Smooth muscle cell (in vitro differentiated cells): Measurements from ENCODE around the gene GTPBP3. TPM values are rescaled to one million over a fixed set of nuclear protein-coding genes. Genes with fewer than 3 reads are reported as not detected.

Source experiments
- DNase-seq: peaks from one replicate; lab custom pipeline; 2025; ENCODE audit not compliant: unreplicated experiment; lab: John Stamatoyannopoulos, UW
- H2AFZ ChIP-seq: fragments of 200-600 bp; sonication (generic); 2 replicates; pipeline ENCODE4 v1.6.0; 2016; ENCODE audit warnings: antibody characterized with exemption, low read depth, mild to moderate bottlenecking
- H3F3A ChIP-seq: fragments of 200-600 bp; sonication (generic); 2 replicates; pipeline ENCODE4 v1.6.0; 2017; ENCODE audit warnings: antibody characterized with exemption, low read depth
- H3K27ac ChIP-seq: fragments of 200-600 bp; sonication (generic); 2 replicates; pipeline ENCODE4 v1.5.1; 2016; ENCODE audit warnings: low read depth, mild to moderate bottlenecking
- H3K27me3 ChIP-seq: fragments of 200-600 bp; sonication (generic); 2 replicates; pipeline ENCODE4 v1.6.1; 2016; ENCODE audit warnings: low read depth, mild to moderate bottlenecking
- H3K36me3 ChIP-seq: fragments of 200-600 bp; sonication (generic); 2 replicates; pipeline ENCODE4 v1.5.1; 2016; ENCODE audit warnings: low read depth
- H3K4me1 ChIP-seq: fragments of 200-600 bp; sonication (generic); 2 replicates; pipeline ENCODE4 v1.5.1; 2016; ENCODE audit warnings: low read depth
- H3K4me2 ChIP-seq: fragments of 200-600 bp; sonication (generic); 2 replicates; pipeline ENCODE4 v1.6.0; 2016; ENCODE audit warnings: mild to moderate bottlenecking
- H3K4me3 ChIP-seq: fragments of 200-600 bp; sonication (generic); 2 replicates; pipeline ENCODE4 v1.5.1; 2016; ENCODE audit warnings: mild to moderate bottlenecking
- H3K79me2 ChIP-seq: fragments of 200-600 bp; sonication (generic); 2 replicates; pipeline ENCODE4 v1.6.0; 2016; ENCODE audit warnings: low read depth, mild to moderate bottlenecking
- H3K9ac ChIP-seq: fragments of 200-600 bp; sonication (generic); 2 replicates; pipeline ENCODE4 v1.6.0; 2016; ENCODE audit warnings: low read depth
- H3K9me3 ChIP-seq: fragments of 200-600 bp; sonication (generic); replicated peaks from 2 replicates; pipeline ENCODE4 v1.5.1; 2016; ENCODE audit warnings: low read depth
- H4K20me1 ChIP-seq: fragments of 200-600 bp; sonication (generic); 2 replicates; pipeline ENCODE4 v1.6.0; 2016; ENCODE audit warnings: low read depth
- WGBS: methylation state at CpG from one replicate; pipeline ENCODE4 v1.1.7; 2016; ENCODE audit warnings: low lambda C conversion rate; 5-methylcytosine and 5-hydroxymethylcytosine counted together
- polyA plus RNA-seq: library from polyadenylated mRNA; unstranded; fragments of >200 nt; fragmentation: Nextera tagmentation; extraction: Ambion mirVana; gene quantifications from 2 replicates; pipeline ENCODE4 v1.2.1, GENCODE V29; 2016
- total RNA-seq: library from RNA; depleted of rRNA; stranded (reverse); fragments of >200 nt; gene quantifications from 2 replicates; pipeline ENCODE4 v1.2.3, GENCODE V29; 2014
- TF ChIP-seq, protein P1 (sequence below): fragments of 200-600 bp; sonication (generic); IDR thresholded peaks from 2 replicates; pipeline ENCODE4 v1.5.1; 2017; ENCODE audit warnings: borderline replicate concordance, mild to moderate bottlenecking, antibody characterized with exemption; ENCODE audit not compliant: insufficient read depth, poor library complexity, severe bottlenecking

The GTPBP3 gene
- total and polyA plus RNA-seq, 2 experiments from 2014 or later = 16.5 to 19.6 TPM

DNA sequence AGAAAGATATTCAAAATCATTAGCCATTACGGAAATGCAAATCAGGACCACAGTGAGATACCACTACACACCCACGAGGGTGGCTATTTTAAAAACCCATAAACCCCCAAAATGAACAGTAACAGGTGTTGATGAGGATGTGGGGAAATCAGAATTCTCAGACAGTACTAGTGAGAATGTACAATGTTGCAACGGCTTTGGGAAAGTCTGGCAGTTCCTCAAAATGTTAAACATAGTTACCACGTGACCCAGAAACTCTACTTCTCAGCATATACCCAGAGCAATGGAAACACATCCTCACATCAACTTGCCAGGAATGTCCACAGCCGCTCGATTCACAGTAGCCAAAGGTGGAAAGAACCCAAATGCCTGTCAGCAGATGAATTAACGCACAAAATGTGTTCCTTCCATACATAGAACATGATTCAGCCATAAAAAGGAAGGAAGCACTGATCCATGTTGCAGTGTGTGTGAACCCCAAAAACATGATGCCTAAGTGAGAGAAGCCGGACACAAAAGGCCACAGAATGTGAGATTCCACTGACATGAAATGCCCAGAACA is 32.8 kb downstream of the GTPBP3 start:
- Histone ChIP-seq H3K27me3 (no peaks in the 10 kb centered on the region), H4K20me1 (no peaks in the 10 kb centered on the region), H3K4me1 (no peaks in the 10 kb centered on the region), H3K4me3 (no peak overlapping the region), H3F3A (no peaks in the 10 kb centered on the region), H3K36me3 (no peaks in the 10 kb centered on the region), H3K27ac (no peak overlapping the region), H3K79me2 (no peaks in the 10 kb centered on the region), H3K9ac (no peak overlapping the region), H3K4me2 (no peak overlapping the region), H2AFZ (no peak overlapping the region), H3K9me3 (no peaks in the 10 kb centered on the region)
- WGBS = 93% methylated on average over 8 of the region's 8 CpGs
- TF ChIP-seq, protein P1, sequence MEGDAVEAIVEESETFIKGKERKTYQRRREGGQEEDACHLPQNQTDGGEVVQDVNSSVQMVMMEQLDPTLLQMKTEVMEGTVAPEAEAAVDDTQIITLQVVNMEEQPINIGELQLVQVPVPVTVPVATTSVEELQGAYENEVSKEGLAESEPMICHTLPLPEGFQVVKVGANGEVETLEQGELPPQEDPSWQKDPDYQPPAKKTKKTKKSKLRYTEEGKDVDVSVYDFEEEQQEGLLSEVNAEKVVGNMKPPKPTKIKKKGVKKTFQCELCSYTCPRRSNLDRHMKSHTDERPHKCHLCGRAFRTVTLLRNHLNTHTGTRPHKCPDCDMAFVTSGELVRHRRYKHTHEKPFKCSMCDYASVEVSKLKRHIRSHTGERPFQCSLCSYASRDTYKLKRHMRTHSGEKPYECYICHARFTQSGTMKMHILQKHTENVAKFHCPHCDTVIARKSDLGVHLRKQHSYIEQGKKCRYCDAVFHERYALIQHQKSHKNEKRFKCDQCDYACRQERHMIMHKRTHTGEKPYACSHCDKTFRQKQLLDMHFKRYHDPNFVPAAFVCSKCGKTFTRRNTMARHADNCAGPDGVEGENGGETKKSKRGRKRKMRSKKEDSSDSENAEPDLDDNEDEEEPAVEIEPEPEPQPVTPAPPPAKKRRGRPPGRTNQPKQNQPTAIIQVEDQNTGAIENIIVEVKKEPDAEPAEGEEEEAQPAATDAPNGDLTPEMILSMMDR = no peak
- no peak for DNase-seq

DNA sequence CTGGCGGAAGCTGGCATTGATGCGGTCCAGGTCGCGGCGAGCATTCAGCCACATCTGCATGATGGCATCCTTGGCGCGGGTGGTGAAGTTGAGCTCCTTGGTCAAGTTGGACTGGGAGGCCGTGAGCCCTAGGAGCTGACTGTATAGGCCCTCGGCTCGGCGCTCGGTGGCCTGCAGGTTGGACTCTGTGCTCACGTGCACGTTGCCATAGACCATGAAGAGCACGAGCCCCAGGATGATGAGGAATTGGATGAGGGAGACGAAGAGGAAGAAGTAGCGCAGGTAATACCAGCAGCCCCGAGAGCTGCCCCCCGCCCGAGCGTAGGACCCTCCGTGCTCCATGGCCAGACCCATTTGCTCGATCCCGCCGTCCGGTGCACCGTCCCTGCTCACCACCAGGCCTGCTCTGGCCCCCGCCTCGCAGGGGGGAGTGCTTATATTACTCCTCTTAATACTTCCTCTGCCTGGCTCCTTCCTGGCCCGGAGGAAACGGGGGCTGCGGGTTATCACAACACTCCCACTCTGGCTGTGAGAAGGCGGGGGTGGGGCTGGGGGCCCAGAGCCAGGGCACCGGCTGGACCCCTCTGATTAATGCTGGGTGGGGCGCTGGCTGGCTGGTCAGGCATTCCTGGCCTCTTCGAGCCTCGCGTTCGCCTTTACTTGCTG is 39.7 kb downstream of the GTPBP3 start, which contains the start of gene PLVAP:
Gene PLVAP, minus strand, starts transcription at position 408 of the 666 bp plus-strand sequence. Its CDS starts 54 bp downstream, at position 354.
- Histone ChIP-seq H4K20me1 (no peaks in the 10 kb centered on the region), H3K36me3 (no peaks in the 10 kb centered on the region), H3K4me2 (no peak within 1 kb of the TSS), H3K79me2 (no peaks in the 10 kb centered on the region), H2AFZ (no peak within 1 kb of the TSS), H3F3A (no peaks in the 10 kb centered on the region), H3K9ac (no peak within 1 kb of the TSS), H3K9me3 (no peaks in the 10 kb centered on the region), H3K4me1 (no peaks in the 10 kb centered on the region), H3K27ac (no peak within 1 kb of the TSS), H3K4me3 (no peak within 1 kb of the TSS), H3K27me3 (no peaks in the 10 kb centered on the region)
- no peak for DNase-seq
- WGBS = 87% methylated on average over 38 of the region's 39 CpGs
- TF ChIP-seq, protein P1 = no peak

DNA sequence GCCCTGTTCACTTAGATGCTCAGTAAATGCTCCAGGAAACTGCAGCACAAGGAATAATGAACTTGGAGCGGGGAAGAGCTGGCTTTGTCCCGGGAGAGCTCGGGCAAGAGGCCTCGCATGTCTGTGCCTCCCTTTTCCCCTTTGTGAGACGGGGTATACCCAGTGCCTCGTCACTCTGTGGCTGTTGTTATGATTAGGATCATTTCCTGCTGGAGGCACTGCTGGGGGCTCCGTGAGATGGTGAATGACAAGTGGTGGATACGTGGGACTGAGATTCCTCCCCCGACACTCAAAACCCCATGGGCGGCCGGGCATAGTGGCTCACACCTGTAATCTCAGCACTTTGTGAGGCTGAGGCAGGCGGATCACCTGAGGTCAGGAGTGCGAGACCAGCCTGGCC is 40.9 kb downstream of the GTPBP3 start:
- no peaks in the 10 kb centered on the region for H3K4me1 ChIP-seq
- no peak overlapping the region for H2AFZ ChIP-seq
- DNase-seq = no peak
- no peaks in the 10 kb centered on the region for H3K79me2 ChIP-seq
- no peaks in the 10 kb centered on the region for H3K27me3 ChIP-seq
- H3K27ac ChIP-seq = no peak overlapping the region
- H3K4me3 ChIP-seq = no peak overlapping the region
- H3K36me3 ChIP-seq = no peaks in the 10 kb centered on the region
- TF ChIP-seq, protein P1 = no peak
- no peak overlapping the region for H3K9ac ChIP-seq
- no peaks in the 10 kb centered on the region for H4K20me1 ChIP-seq
- H3F3A ChIP-seq = no peaks in the 10 kb centered on the region
- no peaks in the 10 kb centered on the region for H3K9me3 ChIP-seq
- WGBS = 81% methylated on average over 13 of the region's 13 CpGs
- no peak overlapping the region for H3K4me2 ChIP-seq
